CD4-positive, alpha-beta T cell treated with Interleukin-10 for 1 hour (primary cell): ENCODE results near the gene PTAR1.
A peak's percentile ranks its signal among the peaks of the same experiment; 100 is the strongest.
"Not testable (repeated sequence)": the region's sequence is repeated elsewhere in the genome, so short reads cannot be mapped to it uniquely, and the experiment has no call there.

Experiments used
- DNase-seq: peaks from one replicate; pipeline ENCODE4 v3.0.0-alpha.2; 2020

Gene PTAR1

GRCh38 chr9:69759421-69760277, at the start of gene PTAR1:
Gene PTAR1 (minus strand): TSS chr9:69760011. CDS start chr9:69759938, 73 bp downstream.
- DNase-seq = peak; percentile 90

GRCh38 chr9:69809304-69809863, 49.6 kb upstream of the PTAR1 start:
- peak; percentile 42 for DNase-seq

GRCh38 chr9:69806627-69807026, 46.8 kb upstream of the PTAR1 start:
- no peak for DNase-seq

- DNase-seq = no peak
These were observed 46.2 kb upstream of the PTAR1 start for GRCh38 chr9:69805962-69806515.

GRCh38 chr9:69801989-69802388, 42.2 kb upstream of the PTAR1 start:
- no peak for DNase-seq

- DNase-seq = not testable (repeated sequence)
These were observed 40.2 kb upstream of the PTAR1 start for GRCh38 chr9:69800027-69800426.

- not testable (repeated sequence) for DNase-seq
These were observed 39.7 kb upstream of the PTAR1 start for GRCh38 chr9:69799521-69799920.

- DNase-seq = no peak
These were observed 38.9 kb upstream of the PTAR1 start for GRCh38 chr9:69798744-69799143.

GRCh38 chr9:69797675-69798074, 37.9 kb upstream of the PTAR1 start:
- no peak for DNase-seq

GRCh38 chr9:69794356-69794755, 34.5 kb upstream of the PTAR1 start:
- no peak for DNase-seq

- DNase-seq = no peak
These were observed 25.9 kb upstream of the PTAR1 start for GRCh38 chr9:69785757-69786156.

- DNase-seq = no peak
These were observed 13.4 kb upstream of the PTAR1 start for GRCh38 chr9:69773258-69773657.

- no peak for DNase-seq
These were observed 12.1 kb upstream of the PTAR1 start for GRCh38 chr9:69771775-69772418.

GRCh38 chr9:69768716-69769115, 8.9 kb upstream of the PTAR1 start:
- no peak for DNase-seq

GRCh38 chr9:69768101-69768500, 8.3 kb upstream of the PTAR1 start:
- DNase-seq = no peak

- DNase-seq = not testable (repeated sequence)
These were observed 4.1 kb upstream of the PTAR1 start for GRCh38 chr9:69763862-69764261.

- DNase-seq = no peak
These were observed 2.7 kb upstream of the PTAR1 start for GRCh38 chr9:69762527-69762926.

- DNase-seq = no peak
These were observed 433 bp upstream of the PTAR1 start for GRCh38 chr9:69760278-69760610.

- DNase-seq = peak; percentile 19
These were observed 790 bp downstream of the PTAR1 start for GRCh38 chr9:69759021-69759420.

- no peak for DNase-seq
These were observed 1.7 kb downstream of the PTAR1 start for GRCh38 chr9:69757996-69758675.

GRCh38 chr9:69755205-69755604, 4.6 kb downstream of the PTAR1 start:
- DNase-seq = no peak

GRCh38 chr9:69753830-69754229, 6.0 kb downstream of the PTAR1 start:
- no peak for DNase-seq

- no peak for DNase-seq
These were observed 9.7 kb downstream of the PTAR1 start for GRCh38 chr9:69750085-69750484.
